HG02798 (cell line): ENCODE data around the gene PRKRIP1.
"Not testable (repeated sequence)": the region's sequence is repeated elsewhere in the genome, so short reads cannot be mapped to it uniquely, and the experiment has no call there.

Experiments used
- ATAC-seq: cut with Tn5 transposase; IDR thresholded peaks from one replicate; pipeline ENCODE4 v1.9.1; 2021; ENCODE audit warnings: mild to moderate bottlenecking; ENCODE audit not compliant: unreplicated experiment, poor library complexity

Gene PRKRIP1

DNA sequence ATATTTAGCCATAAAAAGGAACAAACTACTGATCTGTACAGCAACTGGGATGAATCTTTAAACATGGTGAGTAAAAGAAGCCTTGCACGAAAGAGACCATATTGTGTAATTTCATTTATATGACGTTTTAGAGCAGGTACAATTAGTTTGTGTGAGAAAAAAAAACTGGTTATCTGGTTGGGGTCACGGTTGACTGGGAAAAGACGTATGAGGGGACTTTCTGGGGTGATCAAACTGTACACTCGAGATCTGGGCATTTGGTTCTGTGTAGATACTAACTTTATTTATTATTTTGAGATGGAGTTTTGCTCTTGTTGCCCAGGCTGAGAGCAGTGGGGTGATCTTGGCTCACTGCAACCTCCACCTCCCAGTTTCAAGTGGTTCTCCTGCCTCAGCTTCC, 4.2 kb downstream of the PRKRIP1 start:
- no peak for ATAC-seq

DNA sequence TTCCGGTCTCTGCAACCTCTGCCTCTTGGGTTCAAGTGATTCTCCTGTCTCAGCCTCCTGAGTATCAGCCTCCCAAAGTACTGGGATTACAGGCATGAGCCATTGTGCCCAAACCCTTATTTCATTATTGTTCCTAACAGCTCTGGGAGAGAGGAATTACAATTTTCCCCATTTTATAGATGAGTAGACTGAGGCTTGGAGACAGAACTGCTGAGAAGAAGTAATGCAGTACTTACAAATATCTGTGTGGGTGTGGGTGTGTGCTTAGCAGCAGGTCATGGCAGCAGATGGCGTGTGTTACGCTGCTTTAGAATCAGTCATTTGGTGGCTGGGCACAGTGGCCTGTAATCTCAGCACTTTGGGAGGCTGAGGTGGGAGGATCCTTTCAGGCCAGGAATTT, 7.4 kb downstream of the PRKRIP1 start:
- no peak for ATAC-seq

DNA sequence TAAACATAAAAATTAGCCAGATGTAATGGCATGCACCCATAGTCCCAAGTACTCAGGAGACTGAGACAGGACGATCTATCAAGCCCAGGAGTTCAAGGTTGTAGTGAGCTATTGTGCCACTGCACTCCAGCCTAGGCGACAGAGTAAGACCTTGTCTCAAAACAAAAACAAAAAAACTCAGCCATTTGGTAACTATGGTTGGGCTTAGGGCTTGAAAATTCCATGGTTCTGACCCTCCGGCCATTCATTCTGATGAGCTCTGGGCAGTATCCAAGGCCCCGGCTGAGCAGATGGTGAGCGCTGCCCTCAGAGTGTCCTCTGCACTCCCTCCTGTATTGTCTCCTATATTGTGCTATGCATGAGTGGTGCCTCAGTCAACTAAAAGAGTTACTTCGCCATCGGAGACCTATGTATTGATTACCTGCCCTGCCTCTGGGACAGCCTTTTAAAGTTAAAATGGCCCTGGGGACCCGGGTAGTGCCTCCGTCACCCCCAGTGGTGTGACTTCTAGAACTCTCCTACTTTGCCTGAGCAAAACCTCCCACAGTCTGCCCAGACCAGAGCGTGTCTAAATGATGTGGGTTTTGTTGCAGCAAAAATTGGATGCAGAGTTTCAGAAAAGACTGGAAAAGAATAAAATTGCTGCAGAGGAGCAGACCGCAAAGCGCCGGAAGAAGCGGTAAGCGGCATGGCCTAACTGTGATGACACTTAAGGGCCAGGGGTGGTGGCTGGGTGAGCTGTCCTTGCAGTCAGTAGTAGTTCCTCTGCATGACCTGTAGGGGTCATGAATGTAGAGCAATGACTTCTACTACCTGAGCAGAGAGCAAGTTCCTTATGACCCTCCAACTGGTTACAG, 8.1 kb downstream of the PRKRIP1 start:
- peak; percentile 90 for ATAC-seq

DNA sequence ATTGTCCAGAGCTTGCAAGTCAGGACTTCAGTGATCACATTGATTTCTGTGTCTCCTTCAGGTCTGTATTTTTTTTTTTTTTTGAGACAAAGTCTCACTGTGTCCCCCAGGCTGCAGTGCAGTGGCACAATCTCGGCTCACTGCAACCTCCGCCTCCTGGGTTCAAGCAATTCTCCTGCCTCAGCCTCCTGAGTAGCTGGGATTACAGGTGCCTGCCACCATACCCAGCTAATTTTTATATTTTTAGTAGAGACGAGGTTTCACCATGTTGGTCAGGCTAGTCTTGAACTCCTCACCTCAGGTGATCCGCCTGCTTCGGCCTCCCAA, 8.7 kb downstream of the PRKRIP1 start:
- not testable (repeated sequence) for ATAC-seq

DNA sequence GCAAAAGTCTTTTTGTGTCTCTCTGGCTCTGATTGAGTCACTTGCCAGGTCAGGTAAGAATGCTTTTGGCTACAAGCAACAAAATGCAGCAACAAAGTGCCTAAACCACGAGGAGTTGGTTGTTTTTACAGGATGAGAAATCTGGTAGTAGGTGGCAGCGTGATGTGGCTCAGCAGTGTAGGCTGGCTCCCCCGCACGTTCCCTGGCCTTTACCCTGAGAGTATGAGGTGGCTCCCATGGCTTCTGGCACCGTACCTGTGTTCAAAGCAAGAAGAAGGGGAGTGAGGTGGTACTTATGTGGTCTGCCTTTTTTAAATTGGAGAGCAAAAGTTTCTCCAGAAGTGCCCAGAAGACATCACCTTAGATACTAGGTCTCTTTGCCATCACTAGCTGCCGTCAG, 11.7 kb downstream of the PRKRIP1 start:
- ATAC-seq, result peak; percentile 7

DNA sequence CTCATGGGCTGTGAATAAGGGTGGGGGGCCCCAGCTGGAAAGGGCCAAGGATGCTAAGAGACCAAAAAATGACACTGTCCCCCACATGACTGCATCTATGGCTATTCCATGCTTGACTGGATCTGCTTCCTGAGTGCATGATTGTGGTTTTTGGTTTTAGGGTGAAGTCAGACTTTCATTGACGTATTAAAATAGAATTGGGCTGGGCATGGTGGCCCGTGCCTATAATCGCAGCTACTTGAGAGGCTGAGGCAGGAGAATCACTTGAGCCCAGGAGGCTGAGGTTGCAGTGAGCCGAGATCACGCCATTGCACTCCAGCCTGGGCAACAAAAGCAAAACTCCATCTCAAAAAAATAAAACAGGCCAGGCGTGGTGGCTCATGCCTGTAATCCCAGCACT, 12.4 kb downstream of the PRKRIP1 start:
- ATAC-seq, result peak; percentile 49

DNA sequence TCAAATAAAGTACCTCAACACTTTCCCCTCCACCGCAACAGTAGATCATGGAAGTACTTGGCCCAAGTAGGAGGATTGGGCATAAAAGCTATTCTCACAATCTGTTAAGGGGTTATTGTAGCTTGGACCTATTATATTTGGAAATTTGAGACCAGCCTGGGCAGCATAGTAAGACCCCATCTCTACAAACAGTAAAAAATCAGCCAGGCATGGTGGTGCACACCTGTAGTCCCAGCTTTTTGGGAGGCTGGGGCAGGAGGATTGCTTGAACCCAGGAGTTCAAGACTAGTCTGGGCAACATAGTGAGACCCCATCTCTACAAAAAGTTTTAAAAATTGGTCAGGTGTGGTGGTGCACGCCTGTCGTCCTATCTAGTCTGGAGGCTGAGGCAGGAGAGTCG, 13.2 kb downstream of the PRKRIP1 start:
- ATAC-seq, result no peak

DNA sequence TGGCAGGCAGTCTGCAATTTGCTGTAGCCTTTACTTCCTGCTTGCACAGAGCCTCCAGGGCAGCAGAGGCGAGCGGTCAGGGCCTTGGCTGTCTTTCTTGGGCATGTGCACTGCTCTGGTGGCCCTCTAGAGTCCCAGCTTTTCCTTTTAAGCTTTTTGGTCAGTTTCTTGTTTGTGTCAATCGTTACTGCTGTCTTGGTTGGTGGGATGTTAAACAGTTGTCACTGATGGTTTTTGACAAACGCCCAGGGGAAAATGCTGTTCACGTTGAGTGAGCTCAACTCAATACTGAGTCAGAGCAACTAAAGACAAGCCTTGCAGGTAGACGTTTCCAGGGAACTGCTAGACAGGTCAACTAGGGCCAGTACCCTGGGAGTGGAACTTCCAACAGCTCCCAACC, 14.0 kb downstream of the PRKRIP1 start:
- ATAC-seq, result no peak

DNA sequence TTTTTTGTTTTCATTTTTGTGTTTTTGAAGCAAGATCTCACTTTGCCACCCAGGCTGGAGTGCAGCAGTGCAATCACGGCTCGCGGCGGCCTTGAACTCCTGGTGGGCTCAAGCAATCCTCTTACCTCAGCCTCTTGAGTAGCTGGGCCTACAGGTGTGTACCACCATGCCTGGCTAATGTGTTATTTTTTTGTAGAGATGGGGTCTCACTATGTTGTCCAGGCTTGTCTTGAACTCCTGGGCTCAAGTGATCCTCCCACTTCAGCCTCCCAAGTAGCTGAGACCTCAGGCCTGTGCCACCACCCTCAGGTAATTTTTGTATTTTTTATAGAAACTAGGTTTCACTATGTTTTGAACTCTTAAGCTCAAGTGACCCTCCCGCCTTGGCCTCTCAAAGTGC, 14.8 kb downstream of the PRKRIP1 start:
- no peak for ATAC-seq

DNA sequence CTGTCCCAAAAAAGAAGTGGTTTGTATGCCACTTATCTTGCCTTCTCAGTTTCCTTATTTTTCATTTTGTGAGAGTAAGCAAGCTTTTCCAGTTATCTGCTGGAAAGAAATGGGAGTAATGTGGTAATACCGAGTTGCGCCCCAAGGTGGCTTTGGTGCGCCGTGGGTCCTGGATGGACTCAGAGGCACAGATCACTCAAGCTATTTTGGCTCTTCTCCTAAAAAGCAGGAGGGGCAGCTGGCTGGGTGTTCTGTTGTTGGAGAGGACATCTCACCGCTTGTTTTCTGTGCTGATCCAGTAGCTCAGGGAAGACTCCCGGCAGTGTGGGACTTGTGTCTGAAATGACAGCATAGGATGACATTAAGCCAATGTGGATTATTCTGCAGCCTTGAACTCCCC, 16.4 kb downstream of the PRKRIP1 start:
- no peak for ATAC-seq

DNA sequence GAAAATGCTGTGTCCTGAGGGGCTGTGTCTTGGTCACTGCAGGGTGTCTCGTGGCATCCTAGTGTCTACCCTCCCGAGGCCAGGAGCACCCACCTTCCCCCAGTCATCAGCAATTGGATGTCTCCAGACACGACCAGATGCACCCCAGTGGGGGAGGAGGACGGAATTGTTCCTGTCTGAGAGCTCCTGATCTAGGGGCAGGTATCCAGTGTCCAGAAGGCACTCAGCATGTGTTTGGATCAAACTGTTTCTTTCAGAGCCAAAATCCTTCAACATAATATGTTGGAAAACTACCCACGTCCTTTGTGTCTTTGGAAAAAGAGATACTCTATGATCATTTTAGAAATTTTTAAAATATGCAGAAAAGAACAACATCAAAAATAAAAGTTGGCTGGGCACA, 16.9 kb downstream of the PRKRIP1 start:
- no peak for ATAC-seq

DNA sequence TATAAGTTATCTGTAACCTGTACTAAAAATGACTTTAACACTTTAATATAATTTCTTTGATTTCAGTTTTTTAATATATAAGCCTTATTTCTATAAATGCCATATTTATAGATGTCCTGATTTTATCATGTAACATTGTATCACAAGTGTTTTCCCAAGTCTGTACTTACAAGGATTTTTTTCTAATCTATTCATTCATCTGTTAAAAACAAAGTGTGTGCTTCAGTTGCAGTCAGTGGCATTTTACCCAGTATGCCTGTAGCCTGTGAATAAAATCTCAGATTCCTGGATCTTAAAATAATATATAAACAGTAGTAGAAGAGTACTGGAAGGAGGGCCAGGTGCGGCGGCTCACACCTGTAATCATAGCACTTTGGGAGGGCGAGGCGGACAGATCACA, 17.4 kb downstream of the PRKRIP1 start:
- no peak for ATAC-seq

DNA sequence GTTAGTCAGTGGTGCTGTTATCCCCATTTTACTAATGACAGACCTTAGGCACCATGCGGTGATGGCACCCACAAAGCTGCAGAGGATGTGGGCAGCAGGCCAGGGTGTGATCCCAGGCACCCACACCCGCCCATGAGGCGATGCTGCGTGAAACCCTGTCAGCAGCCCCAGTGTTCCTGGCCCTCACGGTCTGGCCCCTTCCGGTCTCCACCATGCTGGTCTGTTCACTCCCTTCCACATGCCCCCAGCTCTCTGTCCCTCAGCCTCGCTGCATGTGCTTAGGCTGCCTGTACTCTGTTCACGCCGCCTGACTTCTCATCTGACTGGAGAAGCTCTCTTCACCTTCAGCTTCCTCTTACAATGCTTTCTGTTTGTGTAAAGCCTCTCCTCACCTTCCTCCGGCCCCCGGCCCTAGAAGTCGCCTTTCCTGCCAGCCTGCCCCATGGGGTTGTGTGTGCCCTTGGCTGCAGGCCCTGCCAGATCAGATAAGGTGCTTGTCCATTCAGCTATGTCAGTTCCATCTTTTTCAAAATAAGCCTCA, 19.6 kb downstream of the PRKRIP1 start:
- ATAC-seq, result peak; percentile 66

DNA sequence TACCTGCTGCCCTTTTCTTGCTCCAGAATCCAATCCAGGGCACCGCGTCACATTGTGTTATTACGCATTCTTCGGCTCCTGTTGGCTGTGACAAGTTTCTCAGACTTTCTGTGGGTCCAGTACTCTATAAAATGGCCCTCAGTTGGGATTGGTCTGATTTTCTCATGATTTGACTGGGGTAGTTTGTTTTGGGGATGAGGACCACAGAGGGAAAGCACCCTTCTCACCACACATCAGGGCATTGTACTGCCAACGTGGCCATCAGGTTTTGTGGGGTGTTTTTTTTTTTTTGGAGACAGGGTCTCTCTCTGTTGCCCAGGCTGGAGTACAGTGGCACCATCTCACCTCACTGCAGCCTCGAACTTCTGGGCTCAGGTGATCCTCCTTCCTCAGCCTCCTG, 20.2 kb downstream of the PRKRIP1 start:
- ATAC-seq, result no peak

DNA sequence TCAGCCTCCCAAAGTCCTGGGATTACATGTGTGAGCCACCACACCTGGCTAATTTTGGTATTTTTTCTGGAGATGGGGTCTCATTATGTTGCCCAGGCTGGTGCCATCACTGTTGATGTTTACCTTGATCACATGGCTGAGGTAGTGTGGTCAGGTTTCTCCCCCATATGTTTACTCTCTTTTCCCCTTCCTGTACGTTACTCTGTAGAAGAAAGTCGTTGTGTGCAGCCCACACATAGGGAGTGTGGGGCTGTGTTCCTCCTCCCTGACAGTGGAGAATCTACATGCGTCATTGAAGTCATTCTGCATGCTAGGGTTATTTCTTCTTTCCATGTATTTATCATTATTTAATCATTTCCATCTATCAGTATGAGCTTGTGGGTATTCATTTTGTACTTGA, 20.9 kb downstream of the PRKRIP1 start:
- ATAC-seq, result no peak

DNA sequence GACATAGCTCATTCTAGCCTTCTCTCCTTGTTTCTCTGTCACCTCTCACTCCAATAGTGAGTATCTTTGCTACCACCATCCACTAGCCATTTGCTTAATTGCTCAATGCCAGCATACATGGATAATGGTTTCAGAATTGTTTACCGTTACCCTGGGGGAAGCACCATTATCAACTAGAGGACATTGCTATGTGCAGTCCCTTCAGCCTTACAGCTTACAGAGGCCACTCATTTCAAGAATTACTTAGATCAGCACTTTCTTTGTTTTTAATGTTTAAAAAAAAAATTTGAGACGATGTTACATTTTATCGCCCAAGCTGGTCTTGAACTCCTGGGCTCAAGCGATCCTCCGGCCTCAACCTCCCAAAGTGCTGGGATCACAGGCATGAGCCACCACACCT, 22.4 kb downstream of the PRKRIP1 start:
- no peak for ATAC-seq

DNA sequence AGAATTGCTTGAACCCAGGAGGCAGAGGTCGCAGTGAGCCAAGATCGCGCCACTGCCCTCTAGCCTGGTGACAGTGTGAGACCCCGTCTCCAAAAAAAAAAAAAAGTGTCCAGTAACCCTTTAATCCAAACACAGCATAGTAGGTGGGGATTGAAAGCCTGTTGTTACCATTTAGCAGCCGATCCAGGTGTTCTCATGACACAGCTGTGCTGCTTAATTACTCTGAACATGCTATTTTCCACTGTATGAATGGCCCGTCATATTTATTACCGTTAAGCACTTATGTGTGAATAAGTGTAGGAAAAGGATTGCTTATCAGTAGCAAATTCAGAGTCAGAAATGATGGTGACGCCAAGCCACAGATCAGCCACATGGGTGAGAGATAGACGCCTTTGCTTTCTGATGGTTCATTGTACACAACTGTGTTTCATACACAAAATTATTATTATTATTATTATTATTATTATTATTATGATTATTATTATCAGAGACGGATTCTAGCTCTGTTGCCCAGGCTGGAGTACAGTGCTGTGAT, 25.6 kb downstream of the PRKRIP1 start:
- no peak for ATAC-seq

DNA sequence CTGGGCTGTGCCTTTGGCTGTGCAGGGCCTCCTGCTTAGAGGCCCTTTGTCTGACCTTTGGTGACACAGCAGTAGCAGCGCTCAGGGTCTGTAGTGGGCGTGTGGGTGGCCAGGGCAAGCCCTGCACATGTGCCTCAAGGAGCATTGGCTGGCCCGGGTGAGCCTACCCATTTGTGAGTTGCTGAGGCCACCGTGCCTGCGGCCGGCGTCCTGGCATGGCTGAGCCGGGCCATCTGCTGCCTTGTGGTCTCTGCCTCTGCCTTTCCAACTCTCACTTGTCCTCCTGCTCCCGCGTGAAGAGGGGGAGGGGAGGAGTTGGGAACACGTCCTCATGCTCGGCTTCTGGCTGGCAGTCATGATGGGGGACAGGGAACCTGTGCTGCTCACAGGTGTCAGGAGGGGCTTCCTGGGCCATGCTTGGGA, 28.0 kb downstream of the PRKRIP1 start:
- ATAC-seq, result no peak

DNA sequence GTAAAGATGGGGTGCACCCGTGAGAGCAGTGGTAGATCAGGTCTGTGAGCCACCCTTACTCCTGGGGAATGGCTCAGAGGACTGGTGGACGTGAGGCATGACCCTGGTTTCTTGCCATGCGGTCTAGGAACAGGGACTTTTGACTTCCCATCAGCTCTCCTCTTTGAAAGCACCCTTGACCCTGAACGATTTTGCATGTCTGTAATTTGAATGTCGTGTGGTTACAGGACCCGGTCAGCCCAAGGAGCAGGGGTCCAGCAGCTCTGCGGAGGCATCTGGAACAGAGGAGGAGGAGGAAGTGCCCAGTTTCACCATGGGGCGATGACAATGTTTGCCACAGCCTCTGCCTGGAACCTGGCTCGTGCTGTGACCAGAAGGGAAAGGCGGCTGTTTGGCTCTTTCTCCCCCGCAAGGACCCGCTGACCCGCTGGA, 28.6 kb downstream of the PRKRIP1 start:
- ATAC-seq, result peak; percentile 39

DNA sequence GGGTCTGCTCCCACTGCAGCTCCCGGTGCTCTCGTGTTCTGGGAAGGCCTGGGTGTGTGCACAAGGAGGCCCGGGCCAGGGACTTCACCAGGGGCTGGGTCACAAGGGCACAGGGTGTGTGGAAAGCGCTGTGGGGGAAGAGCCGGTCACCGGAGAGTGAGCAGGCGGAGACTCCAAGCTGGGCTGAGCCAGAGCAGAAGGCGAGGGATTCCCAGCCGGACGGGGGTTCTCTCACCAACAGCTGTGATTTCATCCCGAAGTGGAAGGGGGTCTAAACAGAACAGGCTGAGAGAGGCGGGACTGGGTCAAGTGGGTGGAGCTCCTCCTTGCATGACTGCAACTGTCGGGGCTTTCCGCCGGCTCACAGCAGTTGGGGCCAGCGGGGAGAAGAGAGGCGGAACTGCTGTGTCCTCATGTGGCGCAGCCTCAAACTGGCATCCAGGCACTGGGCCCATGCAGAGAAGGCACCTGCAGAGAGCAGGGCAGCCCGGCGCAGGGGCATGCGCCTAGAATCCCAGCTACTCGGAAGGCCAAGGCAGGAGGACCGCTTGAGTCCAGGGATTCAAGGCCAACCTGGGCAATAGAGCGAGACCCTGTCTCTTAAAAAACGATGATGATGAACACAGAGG, 29.6 kb downstream of the PRKRIP1 start:
- ATAC-seq, result peak; percentile 75

DNA sequence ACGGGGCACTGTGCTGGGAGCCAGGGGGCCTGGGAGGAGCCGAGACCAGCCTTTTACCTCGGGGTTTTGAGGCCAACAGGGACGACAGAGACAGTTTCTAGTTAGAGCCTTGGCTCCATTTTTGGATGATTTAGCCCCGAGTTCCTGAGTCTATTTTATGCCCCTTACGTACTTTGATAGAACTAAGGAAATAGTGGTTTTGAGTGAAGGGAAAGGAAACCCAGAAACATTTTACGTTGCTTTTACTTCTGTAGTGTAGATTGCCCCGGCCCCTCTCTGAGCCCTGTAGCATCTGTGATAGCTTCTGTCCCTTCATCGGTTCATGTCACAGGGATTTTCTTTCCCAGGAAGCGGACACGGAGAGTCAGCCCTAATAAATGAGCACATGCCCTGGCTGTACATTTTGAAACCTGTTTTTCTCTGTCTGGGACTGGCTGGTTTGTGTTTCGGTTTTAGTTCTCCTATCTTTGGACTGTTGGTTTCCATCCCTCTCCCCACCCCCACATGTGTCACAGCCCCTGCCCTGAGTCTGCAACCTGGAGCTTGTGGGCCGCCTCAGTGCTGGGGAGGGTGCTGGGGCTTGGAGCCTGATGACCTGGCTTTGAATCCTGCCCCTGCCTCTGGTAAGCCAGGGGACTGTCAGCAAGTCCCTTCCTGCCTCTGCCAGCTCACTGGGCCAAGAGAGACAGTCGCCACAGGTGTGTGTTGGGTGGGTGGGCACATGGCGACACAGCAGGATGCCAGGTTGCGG, 30.3 kb downstream of the PRKRIP1 start:
- peak; percentile 55 for ATAC-seq
